ENCODE measurements around the gene SPAG9.

The SPAG9 gene

GRCh38 chr17:50916026-50916707 is 204.5 kb downstream of the SPAG9 start:
- no peak for FAIRE-seq

DNA sequence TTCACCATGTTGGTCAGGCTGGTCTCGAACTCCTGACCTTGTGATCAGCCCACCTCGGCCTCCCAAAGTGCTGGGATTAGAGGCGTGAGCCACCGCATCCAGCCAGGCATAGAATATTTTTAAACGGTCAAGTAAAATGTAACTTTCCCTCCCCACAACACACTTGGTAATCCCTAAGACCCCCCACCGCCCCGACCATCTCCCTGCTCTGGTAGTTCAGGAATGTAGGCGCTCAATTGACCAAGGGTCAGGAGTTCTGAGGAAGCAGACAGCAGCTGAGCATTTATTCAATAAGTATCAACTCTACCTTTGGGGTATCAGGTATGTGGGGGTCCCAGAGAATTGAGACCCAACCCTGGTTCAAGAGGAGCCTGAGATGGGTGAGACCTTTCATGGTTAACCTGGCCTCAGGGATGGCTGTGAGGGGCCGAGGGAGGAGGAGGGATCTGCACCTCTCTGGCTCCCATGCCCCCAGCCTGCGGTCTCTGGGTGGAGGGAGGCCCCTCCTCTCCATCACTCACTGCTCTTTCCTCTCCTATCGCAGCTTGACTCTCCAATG is 206.1 kb downstream of the SPAG9 start:
- FAIRE-seq, result no peak

DNA sequence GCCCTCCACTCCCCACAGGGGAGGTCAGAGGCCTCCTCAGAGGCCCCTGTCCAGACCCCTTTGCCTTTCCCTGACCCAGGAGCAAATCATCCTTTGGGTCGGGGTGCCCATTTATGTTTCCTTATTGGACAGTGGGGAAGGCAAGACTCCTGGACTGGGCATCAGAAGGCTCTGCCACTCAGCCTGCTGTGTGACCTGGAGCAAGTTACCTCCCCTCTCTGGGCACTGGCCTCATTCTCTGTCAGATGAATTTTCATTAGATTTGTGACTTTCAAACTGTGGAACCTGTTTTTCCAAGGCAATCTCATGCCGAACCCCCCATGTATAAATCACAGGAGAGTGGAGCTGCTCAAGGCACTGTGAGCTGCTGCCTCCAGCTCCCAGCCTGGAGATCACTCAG is 207.5 kb downstream of the SPAG9 start:
- FAIRE-seq, result no peak
